Stimulated activated CD8-positive, alpha-beta memory T cell treated with anti-CD3 and anti-CD28 coated beads, Interleukin-15, amount 100 ng/mL, for 1 hour (primary cell): ENCODE results near the gene PLD6.
A peak's percentile ranks its signal among the peaks of the same experiment; 100 is the strongest.

Source experiments
- DNase-seq: peaks from one replicate; pipeline ENCODE4 v3.0.0-alpha.2; 2020; ENCODE audit warnings: low read depth

The PLD6 gene

DNA sequence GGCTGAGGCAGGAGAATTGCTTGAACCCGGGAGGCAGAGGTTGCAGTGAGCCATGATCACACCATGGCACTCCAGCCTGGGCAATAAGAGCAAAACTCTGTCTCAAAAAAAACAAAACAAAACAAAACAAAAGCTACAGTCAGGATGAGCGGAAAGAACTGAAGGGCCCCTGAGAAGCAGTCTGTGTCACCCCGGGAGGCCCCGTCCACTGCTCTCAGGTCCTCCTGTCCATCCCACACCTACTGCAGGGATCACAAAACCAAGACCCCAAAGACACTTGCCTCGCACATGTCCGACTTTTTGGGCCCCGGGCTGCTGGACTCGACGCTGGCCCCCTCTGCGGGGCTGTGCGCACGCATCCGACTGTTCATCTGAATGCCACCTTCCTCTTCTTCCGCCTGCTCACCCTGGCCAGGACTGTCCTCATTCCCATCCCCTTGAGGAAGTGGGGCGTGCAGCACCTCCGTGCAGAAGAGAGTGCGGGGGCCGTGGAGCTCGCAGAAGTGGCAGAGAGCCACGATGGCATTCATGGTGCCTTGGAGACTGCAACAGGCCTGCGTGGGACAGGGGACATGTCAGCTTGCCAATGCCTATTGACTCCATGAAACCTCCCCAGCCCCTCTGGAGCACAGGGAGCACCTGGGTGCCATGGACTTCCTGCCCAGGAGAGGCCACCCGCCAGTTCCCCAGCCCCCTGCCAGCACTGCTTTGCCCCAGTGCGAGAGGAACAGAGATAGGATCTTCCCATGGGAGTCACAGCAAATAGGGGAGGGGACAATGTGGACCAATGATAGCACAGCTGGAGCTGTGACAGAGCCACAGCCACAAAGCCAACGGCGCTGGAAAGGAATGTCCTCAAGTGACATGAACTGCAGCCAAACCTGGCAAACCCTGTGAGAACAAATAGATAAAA is 21.7 kb upstream of the PLD6 start:
- no peak for DNase-seq

DNA sequence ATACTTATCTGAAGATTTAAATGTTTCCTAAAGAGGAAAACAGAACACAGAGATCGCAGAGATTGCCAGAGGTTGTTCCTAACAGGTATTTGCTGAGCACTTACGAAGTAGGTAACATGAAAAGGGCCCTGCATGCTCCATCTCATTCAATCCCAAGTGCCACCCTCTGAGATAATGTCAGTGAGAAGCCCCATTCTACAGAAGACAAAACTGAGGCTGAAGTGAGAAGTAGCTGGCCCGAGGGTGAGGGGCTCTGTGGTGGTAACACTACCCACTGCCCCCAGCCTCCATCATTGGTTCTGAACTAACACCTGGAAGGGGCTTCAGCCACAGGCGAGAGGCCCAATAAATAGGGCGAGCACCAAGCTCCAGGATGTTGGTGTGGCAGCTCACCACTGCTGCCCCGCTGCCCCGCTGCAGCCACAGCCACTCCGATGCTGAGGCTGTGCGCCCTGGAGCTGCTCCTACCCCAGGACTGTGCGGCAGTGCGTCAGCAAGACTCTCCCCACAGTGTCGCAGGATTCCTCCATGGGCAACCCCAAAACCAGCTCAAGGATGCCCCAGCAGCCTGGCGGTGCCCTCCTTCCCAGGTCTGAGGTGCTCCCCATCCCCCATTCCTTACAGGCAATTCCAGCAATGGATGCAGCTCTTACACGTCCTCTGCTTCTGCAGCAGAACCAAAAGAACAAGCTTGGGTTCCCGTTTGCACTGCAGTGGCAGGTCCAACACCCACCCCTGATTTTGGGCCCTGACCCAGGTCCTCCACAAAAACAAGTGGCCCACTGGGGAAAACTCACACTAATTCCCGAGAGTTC is 20.5 kb upstream of the PLD6 start:
- no peak for DNase-seq

DNA sequence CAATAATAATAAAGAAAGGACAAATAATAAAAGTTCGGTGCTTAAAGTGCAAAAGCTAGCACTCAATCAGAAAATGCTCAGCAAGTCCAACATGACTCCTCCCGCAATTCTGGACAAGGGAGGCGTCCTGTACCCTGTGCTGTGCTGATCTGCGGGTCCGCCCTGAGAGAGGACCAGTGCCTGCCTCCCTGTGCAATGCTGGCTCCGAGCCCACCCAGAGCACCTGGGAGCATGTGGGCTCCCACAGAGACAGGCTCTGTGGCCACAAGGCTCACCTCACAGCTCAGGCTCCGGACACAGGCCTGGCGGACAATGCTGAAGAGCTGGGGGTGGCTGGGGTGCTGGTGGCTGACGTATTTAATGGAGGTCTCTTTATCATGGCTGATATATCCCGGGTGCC is 19.8 kb upstream of the PLD6 start:
- no peak for DNase-seq

DNA sequence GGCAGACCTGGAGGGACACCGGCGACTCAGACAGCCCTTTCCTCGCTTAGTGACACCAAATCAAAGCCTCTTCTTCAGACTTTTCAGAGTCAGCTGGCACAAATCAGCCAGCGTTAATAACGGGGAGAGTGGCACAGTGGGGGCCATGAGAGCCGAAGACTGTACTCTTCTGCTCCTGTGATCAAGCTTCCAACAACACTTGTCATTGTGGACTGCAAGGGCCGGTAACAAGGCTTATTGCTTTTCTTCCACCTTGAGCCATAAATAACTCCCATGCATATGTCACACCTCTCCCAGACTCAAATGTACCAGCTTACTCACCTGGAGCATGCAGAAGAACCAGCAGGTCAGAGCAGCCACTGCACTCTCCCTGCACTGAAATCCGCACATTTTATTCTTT is 18.0 kb upstream of the PLD6 start:
- DNase-seq = no peak

DNA sequence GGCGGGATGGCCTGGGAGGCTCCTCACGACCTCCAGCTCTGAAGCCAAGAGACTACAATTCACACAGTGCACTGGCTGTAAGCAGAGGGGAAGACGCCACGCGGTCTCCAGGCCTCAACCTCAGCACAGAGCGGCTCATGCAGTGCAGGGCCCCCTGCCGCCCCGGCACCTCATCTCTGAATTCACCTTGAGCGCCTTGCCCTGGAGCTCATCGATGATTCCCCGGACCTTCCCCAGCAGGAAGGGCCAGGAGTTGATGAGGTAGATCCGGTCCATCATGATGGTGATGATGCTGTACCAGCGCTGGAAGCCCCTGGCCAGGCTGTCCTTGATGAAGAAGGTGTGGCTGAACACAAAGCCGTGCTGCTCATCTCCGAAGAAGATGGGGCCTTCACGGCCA is 17.6 kb upstream of the PLD6 start:
- no peak for DNase-seq

DNA sequence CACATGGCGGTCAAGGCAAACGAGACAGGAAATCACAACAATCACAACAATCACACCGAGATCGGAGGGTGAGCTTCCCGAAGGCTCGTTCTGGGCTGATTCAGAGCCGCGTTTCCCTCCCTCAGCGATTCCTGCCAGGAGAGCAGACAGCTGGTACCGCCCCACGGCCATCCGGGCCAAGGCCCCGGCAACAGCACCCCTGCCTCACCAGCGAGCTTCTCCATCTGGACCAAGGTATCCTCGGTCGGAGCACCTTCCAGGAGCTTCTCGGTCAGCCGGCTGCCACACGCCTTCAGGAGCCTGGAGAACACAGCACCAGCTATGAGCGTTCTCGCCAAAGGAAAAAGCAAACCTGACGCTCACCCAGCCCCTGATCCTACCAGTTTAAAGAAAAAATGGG is 15.2 kb upstream of the PLD6 start:
- DNase-seq = no peak

DNA sequence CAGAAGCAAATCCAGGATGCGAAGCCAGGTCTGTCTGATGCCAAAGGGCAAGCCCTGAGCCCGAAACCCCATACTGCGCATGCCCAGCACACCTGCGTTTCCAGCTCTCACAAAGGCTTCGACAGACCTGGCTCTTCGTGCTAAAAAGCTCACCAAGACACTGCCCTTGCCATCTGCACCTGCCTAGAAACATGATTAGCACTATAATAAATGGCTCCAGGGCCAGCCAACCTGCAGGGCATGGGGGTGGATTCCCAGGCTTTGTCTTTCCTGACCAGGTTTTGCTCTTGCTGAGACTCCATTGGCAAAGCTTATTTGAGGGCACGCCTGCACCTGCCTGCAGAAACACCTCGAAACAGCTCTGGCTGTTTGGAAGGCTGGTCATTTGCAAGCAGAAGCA is 14.4 kb upstream of the PLD6 start:
- DNase-seq = no peak

DNA sequence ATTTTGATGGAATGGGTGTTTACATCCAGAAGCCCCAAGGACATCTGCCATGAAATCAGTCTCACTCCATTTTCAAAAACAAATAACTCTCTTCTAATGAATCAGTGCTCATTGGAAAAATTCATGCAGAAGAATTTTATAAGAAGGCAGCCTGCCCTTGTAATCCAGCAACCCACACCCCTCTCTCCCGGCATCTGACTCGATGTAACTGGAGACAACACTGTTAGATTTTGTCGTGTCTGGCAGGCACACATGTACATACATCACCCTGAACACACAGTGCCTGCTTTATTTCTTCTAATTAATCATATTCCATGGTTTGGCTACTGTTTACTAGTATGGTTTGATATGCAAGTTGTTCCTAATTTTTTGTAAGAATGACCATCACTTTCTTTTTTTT is 11.9 kb upstream of the PLD6 start:
- DNase-seq = no peak

DNA sequence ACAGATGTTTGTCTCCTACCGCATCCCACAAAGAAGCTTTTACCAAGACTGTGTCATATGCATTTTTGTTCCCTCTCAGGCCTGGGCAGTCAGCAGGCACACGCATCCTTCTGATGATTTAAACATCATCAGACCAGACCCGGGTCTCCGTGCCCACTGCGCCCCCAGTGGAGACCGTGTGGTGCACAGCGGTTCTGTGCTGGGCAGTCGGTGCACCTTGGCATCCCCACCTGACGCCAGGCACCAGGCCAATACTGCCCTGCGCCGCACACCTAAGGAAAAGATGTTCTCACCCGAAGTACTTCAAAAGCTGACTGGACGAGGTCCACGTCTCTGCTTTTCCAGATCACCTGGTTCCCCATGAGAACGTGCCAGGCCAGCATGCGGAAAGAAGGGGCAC is 10.6 kb upstream of the PLD6 start:
- no peak for DNase-seq

DNA sequence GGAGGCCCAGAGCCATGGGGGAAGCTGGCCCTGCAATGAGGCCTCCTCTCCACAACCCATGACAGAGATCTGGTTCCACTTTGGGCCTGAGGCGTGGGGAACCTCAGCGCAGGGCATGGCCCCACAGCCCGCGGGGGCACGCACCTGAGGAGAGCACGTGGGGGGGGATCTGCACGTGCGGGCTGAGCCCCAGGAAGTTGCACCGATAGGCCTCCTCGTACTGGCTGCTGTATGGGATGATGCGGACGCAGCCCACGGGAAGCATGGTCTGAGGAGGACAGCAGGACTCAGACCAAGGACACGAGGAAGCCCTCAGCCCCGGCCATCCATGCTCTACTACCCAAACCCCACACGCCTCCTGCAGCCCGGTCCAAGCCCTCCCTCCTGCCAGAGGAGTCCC is 10.1 kb upstream of the PLD6 start:
- no peak for DNase-seq

DNA sequence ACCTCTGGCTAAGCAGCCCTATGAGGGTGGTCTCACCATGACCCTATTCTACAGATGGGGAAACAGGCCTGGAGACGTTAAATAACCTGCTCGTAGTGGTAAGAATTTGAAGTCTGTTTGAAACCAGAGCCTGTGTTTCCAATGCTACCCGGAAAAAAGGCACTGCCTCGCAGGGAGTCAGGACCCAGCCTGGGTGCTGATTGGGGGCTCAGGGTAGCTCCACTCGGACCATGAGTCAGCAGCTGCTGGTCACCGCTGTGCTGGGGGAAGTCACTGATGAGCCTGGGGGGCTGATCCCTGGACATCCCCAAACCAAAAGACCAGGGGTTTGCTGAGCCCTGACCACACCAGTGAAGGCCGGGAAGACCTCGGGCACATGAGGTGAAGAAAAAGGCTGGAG is 9.4 kb upstream of the PLD6 start:
- no peak for DNase-seq

DNA sequence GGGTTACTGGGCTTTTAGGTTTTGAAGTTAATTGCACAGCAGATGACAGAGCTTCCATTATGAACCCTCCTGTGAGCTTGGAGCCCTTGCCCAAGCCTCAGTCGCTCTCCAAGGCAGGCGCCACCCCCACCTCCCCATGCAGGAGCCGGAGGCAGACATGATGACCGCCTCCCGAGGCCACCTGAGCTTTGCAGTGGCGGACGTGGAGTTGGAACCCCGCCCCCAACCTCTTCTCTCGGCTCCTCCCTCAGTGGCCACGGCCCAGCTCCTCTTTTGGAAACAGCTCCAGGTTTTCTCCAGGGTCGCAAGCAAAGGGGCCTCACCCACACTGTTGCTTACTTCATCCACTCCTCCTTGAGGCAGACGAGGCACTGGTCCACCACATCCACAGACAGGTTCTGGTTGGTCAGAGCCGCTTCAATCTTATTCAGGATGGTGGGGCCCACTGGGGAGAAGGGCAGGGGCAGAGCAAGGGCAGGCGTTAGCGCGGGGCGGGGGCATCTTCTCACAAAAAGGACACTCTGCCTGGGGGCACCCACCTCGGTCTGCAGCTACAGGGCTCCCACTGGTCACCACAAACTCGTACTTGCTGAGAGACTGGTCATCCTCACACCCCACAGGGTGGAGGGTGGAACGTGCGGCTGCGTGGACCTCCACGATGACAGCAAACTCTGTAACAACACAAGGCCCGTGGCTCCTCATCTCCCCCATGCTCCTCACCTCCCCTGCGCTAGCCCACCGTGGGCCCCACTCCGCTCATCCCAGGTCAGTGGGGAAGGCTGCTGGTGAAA is 8.7 kb upstream of the PLD6 start:
- no peak for DNase-seq

DNA sequence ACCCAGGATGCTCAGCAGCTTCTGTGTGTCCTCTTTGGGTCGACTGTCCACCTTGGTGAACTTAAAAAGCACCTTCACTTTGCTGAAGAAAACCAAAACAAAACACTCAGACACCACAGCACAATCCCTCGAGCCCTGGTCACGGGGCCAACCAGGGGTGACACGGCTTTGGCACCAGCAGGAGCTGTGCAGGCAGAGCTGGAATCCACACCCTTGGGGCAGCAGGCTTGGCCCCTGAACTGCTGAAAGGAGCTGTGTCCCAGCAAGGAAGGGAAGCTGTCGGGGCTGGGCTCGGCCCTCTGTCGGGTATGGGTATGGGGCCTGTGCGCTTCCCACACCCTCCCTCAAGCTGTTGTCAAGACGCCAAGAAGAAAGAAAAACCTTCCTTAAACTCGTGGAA is 7.6 kb upstream of the PLD6 start:
- DNase-seq = no peak

DNA sequence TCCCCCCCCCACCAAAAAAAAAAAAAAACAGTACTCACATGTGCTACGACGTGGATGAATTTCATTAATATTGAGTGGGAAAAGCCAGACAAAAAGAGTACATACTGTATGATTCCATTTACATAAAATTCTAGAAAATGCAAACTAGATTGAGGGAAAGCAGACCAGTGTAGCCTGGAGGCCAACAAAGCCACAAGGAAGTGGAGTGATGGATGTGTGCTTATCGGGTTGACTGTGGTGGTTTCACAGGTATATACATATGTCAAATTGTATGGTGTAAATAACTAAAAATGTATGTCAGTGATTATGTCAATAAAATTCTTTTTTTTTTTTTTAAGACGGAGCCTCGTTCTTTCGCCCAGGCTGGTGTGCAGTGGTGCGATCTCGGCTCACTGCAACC is 1.9 kb upstream of the PLD6 start:
- no peak for DNase-seq

DNA sequence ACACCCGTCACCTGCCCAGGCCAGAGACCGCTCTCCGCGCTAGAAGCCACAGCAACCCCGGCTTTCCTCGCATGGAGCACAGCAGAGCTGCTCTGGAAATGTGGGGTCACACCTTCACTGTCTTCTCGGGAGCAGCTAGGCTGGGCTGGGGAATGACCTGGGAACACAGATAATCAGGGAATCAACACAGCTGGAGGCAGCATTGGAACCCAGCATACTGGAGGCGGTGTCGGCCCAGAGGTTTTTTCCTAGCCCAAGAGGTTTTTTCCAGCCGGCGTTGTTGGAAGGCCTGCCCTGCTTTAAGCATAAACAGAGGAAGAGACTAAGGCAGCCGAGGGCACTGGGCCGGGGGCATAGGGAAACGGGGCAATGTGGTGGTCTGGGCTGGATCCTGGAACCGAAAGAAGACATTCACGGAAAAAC is 791 bp upstream of the PLD6 start:
- DNase-seq = no peak

DNA sequence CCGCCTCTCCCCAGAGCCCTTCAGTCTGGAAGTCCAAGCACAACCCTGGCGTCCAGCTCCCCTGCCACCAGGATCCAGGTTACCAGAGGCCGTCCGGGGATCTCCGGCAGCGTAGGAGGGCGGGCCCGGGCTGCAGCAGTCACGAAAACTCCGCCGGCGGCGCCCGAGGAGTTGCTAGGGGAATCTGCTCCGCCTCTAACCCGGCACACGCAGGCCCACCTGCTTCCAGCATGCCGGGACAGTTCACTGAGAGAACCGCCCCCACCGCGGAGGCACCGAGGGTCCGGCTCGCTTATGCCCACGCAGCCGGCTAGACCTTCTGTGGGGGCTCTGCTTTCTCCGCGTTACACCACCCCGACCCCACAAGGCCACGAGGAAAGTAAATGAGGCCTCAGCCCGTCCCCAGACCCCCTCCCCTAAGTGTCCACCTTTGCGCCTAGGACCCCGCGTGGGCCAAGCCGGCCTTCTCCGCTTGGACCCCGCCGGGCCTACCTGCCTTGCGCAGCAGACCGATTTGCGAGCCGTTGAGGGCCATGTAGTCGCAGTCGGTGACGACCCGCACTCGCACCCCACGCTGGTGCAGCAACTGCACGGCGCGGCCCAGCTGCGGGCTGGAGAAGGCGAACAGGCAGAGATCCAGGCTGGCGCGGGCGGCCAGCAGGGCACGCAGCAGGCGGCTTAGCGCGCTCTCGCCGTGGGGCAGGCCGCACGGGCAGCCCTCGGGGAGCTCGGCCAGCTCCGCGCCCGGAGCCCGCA is 587 bp downstream of the PLD6 start:
- peak; percentile 14 for DNase-seq

DNA sequence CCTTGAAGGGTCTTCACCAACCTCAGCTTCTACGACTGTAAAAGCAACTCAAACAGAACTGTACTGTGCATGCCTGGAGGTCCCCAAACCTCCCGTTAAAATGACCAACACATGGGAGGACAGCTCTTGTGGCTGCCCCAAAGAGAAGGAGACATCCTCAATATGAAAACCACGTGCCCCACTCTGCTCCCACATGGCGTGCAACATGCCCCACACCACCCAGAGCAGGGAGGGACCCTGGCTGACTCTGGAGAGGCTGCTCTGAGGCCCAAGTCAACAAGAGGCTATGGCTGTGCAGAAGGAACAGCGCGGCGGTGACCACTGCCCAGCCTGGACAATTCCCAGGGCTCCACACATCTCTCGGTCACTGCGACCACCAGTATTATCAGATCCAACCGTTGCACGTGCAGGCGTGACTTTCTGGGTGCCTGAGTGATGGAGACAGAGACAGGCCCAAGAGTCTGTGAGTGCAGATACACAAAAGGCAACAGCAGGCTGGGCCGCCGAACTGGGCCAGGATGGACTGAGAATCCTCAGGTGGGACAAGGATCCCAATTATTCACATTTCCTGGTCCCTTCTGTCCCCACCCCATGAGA is 1.4 kb downstream of the PLD6 start:
- DNase-seq = no peak

DNA sequence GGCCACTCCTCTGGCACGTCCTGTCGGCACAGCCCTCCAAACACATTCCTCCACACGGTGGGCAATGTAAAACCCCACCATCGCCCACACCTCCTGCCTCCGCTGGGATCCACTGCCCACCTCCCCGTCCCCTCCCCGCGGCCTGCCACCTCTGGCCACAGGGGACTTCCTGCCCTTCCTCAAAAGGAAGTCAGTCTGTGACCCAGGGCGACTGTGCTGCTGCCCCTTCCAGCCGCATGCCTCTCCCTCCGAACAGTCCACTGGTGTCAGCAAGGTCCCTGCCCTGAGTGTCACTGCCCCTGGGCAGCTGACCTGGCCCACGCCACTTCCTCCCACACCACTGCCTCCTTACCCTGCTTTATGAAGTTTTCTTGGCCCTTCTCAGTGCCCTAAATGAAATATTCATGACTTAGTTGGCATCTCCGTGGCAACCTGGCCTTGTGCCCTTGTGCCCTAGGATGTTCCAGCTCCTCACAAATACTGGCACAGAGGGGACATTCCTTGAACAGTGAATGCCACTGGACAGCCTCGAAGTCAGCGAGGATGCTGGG is 2.0 kb downstream of the PLD6 start:
- DNase-seq = no peak

DNA sequence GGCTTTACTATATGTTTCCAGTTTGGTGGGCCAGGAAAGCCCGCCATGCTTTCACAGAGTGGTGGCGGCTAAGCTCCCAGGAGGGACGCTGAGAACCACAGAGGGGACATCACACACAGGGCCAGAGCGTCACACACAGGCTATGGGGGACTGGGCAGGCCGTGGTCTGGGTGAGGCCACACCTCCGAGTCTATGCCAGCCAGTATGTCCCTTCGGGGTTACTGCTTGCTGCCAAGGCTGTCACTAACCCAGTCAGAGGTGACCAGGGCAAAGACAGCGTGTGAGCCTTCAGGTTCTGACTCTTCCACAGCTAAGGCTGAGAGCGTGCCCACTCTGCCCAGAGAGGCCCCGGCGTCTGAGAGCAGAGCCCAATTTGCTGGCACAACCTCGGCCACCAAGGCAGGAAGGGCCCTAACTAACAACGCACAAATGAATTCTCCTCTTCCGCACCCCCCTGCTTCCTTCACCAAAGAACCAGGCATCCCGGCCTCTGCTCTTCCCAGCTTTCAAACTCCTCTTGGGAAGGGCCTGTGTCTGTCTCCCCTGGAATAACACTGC is 2.9 kb downstream of the PLD6 start:
- DNase-seq = no peak

DNA sequence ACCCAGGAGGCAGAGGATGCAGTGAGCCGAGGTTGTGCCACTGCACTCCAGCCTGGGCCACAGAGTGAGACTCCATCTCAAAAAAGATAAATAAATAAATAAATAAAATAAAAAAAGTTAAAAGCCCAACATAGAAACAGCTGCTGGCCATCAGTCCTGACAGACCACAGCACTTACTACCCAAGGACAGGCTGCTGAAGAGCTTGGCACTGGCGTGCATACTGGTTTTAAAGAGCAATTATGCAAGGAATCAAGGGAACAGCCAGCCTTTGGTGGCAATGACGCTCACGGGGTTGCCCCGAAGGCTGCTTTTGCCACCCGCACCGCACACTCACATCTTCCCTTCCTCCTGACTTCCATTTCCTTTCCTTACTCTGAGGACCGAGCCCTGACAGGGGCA is 4.2 kb downstream of the PLD6 start:
- no peak for DNase-seq

DNA sequence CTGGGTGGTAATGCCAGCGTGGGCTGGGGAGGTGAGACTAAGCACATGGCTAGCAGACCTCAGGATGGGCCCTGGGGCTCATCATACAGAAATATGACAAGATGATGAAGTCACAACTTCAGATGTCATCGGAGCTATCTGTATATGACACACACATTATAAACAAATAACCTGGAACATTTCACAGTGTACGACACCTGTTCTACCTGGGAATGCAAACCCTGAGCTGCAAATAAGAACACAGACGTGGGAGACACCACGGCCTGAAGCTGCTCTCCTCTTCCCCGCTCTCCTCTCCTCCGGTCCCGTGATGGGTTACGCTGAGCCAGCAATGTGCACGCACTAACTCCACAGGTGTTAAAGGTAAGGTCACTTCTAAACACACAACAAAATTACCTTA is 4.9 kb downstream of the PLD6 start:
- DNase-seq = no peak
